Measurements from ENCODE around the gene YEATS4.

- TF ChIP-seq, protein P1, sequence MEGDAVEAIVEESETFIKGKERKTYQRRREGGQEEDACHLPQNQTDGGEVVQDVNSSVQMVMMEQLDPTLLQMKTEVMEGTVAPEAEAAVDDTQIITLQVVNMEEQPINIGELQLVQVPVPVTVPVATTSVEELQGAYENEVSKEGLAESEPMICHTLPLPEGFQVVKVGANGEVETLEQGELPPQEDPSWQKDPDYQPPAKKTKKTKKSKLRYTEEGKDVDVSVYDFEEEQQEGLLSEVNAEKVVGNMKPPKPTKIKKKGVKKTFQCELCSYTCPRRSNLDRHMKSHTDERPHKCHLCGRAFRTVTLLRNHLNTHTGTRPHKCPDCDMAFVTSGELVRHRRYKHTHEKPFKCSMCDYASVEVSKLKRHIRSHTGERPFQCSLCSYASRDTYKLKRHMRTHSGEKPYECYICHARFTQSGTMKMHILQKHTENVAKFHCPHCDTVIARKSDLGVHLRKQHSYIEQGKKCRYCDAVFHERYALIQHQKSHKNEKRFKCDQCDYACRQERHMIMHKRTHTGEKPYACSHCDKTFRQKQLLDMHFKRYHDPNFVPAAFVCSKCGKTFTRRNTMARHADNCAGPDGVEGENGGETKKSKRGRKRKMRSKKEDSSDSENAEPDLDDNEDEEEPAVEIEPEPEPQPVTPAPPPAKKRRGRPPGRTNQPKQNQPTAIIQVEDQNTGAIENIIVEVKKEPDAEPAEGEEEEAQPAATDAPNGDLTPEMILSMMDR (IDR thresholded peaks at IDR 0.05): no peak
- no peak for TF ChIP-seq POLR2A (IDR thresholded peaks at IDR 0.05)
Observed at GRCh38 chr12:69350002-69350626, 9.4 kb upstream of the YEATS4 start.
